ENCODE data around the gene TAOK3. TPM values are rescaled to one million over a fixed set of nuclear protein-coding genes. Genes with fewer than 3 reads are reported as not detected.

TAOK3 gene
- total and polyA plus RNA-seq, 10 of the 15 experiments (the other 5 are each of a cell fraction or from before 2014, with no cell fraction given), result 41.3 to 131 (median 57.8) TPM

DNA sequence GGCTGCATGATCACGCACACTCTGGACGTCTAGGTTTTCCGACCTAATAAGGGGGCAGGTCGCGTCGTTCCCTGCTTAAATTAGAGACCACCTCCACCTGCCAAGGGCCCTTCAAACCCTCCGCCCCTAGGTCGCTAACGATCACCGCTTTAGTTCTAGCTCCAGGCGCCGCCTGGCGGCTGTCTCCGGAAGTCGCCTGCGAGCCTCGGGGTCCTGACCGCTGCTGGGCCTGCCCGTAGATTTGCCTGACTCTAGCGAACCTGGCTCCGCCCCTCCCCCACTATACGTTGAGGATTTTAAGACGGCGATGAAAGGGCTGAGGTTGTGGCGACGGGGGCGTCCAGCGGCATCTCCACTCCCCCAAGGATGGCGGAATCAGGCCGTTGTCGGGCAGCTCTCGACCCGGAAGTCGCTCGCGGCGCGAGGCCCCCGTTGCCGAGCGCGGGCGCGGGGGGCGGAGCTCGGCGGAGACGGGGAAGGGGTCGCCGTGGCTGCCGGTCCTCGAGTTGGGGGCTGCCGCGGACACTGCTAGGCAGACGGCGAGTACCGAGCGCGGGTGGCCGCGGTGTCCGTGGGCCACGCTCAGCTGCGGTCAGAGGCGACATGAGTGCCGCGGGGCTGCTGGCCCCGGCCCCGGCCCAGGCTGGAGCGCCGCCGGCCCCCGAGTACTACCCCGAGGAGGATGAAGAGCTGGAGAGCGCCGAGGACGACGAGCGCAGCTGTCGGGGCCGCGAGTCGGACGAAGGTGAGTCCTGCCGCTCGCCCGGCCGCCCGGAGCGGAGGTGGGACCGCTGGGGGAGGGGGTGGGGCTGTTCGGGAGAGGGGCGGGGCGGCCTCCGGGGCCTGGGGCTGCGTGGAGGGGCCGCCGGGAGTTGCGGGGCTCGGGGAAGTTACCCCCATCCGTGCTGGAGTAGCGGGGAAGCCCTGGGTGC lies 3.6 kb upstream of the TAOK3 start, which contains the start of gene SUDS3 (continued):
- TF ChIP-seq BHLHE40 (IDR thresholded peaks at IDR 0.05; ENCODE audit: borderline replicate concordance in 1 of 2, low read depth in 2 of 2, low read length in 1 of 2) (peak in 1 of 2 experiments; percentile 55; a peak in 1 of 4 replicates), KDM1A (IDR thresholded peaks at IDR 0.05; ENCODE audit: borderline replicate concordance) (no peak), MYC (IDR thresholded peaks at IDR 0.05; ENCODE audit: insufficient read depth, insufficient read length, insufficient replicate concordance, low read length, severe bottlenecking) (peak; percentile 54), ZNF24 (IDR thresholded peaks at IDR 0.05) (0 out of 2 replicates have a peak, but pooled peaks have one; percentile 51), CHD4 (IDR thresholded peaks at IDR 0.05) (no peak), EGR1 (IDR thresholded peaks at IDR 0.05; ENCODE audit: borderline replicate concordance in 1 of 2, low read depth in 2 of 2, low read length in 2 of 2) (no peak)

DNA sequence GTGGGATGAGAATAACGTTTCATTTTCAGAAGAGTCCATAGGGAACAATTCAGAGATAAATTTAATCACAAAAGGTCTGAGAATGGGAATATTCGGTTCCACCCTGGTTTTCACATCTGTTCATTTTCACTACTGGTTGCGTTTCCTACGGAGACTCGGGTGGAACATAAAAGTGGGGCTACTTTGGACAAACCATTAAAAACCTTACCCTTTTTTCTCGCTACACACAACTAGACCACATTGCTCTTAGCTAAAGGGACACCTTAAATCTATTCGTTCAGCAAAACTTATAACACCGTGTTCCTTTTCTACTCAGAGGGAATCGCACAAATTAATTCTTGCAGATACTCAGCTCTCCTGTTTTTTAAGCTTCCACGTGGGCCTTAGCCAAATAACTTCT lies 2.6 kb upstream of the TAOK3 start:
- BruUV-seq (replicated peaks), result no TSS peak
- H3K4me1 ChIP-seq (ENCODE audit: control insufficient read depth, insufficient read depth, low read length), result peaks cover 3% of the 10 kb centered on the region
- ChIA-PET POLR2A (interaction anchor here (1.0 to 3.6 kb wide), 12 partner anchors 16 to 254 kb away, joined by 3 to 23 read pairs (median 4); partner anchors contain the start of gene PEBP1), SMC1A (ENCODE audit: uncharacterized antibody, unreplicated experiment) (interaction anchor here (0.7 to 6.7 kb wide), 42 partner anchors 8 to 500 kb away, joined by 3 to 185 read pairs (median 6); partner anchors contain the start of gene PEBP1), RAD21 (ENCODE audit: unreplicated experiment) (interaction anchor here (0.7 to 6.6 kb wide), 30 partner anchors 11 to 501 kb away, joined by 3 to 166 read pairs (median 6); partner anchors contain the start of gene PEBP1), CTCF (interaction anchor here (0.6 to 6.3 kb wide), 53 partner anchors 7 to 500 kb away, joined by 3 to 277 read pairs (median 6); partner anchors contain the start of genes PEBP1 and WSB2)
- ATAC-seq (no peak), DNase-seq (ENCODE audit: low read depth, low spot score) (no peak), FAIRE-seq (no peak)
- no peak overlapping the region for H3K27ac ChIP-seq (ENCODE audit: control insufficient read depth, insufficient read depth)
- no peak overlapping the region; the same call in 1 of the 2 replicates for H3K4me3 ChIP-seq
- H3K9me3 ChIP-seq (replicated peaks; ENCODE audit: control insufficient read depth, insufficient read depth, low read length), result no peaks in the 10 kb centered on the region
- in situ Hi-C loops (cut with MboI), result loop anchor here (25.0 kb wide), 1 partner anchor 1188 kb away; the partner anchor contains the start of gene FBXO21
- H3K9ac ChIP-seq (ENCODE audit: control insufficient read depth, insufficient read depth, low read length), result no peak overlapping the region
- TF ChIP-seq, protein P1, sequence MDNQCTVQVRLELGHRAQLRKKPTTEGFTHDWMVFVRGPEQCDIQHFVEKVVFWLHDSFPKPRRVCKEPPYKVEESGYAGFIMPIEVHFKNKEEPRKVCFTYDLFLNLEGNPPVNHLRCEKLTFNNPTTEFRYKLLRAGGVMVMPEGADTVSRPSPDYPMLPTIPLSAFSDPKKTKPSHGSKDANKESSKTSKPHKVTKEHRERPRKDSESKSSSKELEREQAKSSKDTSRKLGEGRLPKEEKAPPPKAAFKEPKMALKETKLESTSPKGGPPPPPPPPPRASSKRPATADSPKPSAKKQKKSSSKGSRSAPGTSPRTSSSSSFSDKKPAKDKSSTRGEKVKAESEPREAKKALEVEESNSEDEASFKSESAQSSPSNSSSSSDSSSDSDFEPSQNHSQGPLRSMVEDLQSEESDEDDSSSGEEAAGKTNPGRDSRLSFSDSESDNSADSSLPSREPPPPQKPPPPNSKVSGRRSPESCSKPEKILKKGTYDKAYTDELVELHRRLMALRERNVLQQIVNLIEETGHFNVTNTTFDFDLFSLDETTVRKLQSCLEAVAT (IDR thresholded peaks at IDR 0.05), result 0 out of 2 replicates have a peak, but pooled peaks have one; percentile 18
- TF ChIP-seq SP1 (IDR thresholded peaks at IDR 0.05; ENCODE audit: low read depth, low read length), result no peak
- H3K4me2 ChIP-seq (ENCODE audit: control insufficient read depth, insufficient read depth), result peak overlapping the region; percentile 68
- H2AFZ ChIP-seq (ENCODE audit: control insufficient read depth, low read depth, low read length), result peak overlapping the region; percentile 70; the same call in 1 of the 2 replicates
- no peaks in the 10 kb centered on the region; a peak in 1 of 4 replicates for H3K36me3 ChIP-seq (ENCODE audit: control insufficient read depth in 2 of 2, insufficient read depth in 2 of 2, low read length in 1 of 2)
- H4K20me1 ChIP-seq (ENCODE audit: control insufficient read depth, insufficient read depth), result no peaks in the 10 kb centered on the region
- H3K27me3 ChIP-seq (replicated peaks in 1 of 2; ENCODE audit: control insufficient read depth in 2 of 2, insufficient read depth in 2 of 2, low read length in 1 of 2), result no peaks in the 10 kb centered on the region
- intact Hi-C loops (cut with micrococcal nuclease; ENCODE audit: unreplicated experiment), result loop anchor here (5.0 kb wide), 2 partner anchors 138 to 208 kb away; no protein-coding TSS in a partner anchor
- H3K79me2 ChIP-seq (ENCODE audit: control insufficient read depth, insufficient read depth, low read length), result peaks cover 45% of the 10 kb centered on the region
- WGBS (ENCODE audit: insufficient coverage, insufficient replicate concordance, low lambda C conversion rate, missing lambda C conversion rate), result 86% methylated on average over 10 of the region's 10 CpGs
